AG09309 (cell line): ENCODE data around the gene CDS2.
A peak's percentile ranks its signal among the peaks of the same experiment; 100 is the strongest.

ENCODE experiments used
- DNase-seq: peaks from one replicate; pipeline ENCODE4 v3.0.0-alpha.2; 2010; ENCODE audit warnings: low read depth
- H3K4me3 ChIP-seq: 2 replicates; pipeline ENCODE4 v1.5.1; 2011; ENCODE audit warnings: mild to moderate bottlenecking, low read depth, low read length, moderate library complexity; ENCODE audit not compliant: control insufficient read depth
- TF ChIP-seq, protein P1 (sequence below): IDR thresholded peaks from 2 replicates; pipeline ENCODE4 v1.5.1; 2011; ENCODE audit warnings: mild to moderate bottlenecking, low read depth, low read length, inconsistent platforms; ENCODE audit not compliant: insufficient read depth, control insufficient read depth; ENCODE audit errors: missing control alignments

CDS2 gene

DNA sequence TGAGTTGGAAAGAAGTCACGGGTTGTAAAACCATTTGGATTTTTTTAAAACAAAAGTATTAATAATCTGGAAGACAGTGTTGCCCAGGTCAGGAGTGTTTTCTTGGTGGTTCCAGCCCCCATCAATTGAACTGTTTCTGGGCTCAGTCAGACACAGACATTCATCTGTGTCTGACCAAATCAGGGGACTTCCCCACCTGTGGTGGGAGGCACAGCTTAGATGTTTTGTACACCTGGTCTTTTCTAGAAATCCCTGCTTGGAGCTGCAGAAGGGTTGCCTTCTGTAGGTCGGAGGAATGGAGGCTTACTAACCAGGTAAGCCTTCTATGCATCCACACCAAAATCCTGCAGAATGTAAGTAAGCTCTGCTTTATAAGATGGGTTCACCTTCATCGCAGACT, 63.6 kb downstream of the CDS2 start:
- no peak for DNase-seq
- no peak overlapping the region for H3K4me3 ChIP-seq
- TF ChIP-seq, protein P1, sequence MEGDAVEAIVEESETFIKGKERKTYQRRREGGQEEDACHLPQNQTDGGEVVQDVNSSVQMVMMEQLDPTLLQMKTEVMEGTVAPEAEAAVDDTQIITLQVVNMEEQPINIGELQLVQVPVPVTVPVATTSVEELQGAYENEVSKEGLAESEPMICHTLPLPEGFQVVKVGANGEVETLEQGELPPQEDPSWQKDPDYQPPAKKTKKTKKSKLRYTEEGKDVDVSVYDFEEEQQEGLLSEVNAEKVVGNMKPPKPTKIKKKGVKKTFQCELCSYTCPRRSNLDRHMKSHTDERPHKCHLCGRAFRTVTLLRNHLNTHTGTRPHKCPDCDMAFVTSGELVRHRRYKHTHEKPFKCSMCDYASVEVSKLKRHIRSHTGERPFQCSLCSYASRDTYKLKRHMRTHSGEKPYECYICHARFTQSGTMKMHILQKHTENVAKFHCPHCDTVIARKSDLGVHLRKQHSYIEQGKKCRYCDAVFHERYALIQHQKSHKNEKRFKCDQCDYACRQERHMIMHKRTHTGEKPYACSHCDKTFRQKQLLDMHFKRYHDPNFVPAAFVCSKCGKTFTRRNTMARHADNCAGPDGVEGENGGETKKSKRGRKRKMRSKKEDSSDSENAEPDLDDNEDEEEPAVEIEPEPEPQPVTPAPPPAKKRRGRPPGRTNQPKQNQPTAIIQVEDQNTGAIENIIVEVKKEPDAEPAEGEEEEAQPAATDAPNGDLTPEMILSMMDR = no peak

DNA sequence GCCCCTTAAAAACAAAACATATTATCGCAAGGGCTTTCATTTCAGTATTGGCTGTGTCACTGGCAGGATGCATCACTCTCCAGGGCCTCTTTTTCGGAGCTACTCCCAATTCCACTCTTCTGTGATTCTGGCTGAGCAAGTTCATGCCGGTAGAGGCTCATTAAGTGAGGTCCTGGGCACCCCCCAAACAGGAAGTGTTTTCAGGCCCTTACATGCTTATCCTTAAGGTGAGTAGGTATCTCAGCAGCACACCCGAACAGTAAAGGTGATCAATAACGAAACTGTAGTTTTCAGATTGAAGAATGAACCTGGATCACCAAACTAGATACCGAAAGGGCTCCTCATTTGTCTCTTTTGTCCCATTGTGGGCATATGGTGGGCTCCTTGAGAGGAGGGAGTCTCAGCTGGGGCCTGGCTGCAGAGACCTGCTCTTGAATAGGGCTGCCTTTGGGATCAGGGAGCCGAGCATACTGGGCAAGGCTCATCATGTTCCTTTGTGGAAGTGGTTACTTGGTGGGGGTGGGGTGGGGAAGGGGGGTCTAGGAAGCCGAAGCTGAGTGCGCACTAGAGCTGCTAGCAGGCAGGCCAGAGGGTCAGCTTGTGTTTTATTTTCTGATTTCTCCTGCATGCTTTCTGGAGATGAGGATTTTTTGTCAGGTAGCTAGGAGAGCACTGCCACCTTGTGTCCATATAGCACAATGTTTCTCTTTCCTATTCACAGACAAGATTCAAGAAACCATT, 65.2 kb downstream of the CDS2 start:
- DNase-seq = peak; percentile 39
- H3K4me3 ChIP-seq = no peak overlapping the region
- TF ChIP-seq, protein P1 = peak; percentile 71

DNA sequence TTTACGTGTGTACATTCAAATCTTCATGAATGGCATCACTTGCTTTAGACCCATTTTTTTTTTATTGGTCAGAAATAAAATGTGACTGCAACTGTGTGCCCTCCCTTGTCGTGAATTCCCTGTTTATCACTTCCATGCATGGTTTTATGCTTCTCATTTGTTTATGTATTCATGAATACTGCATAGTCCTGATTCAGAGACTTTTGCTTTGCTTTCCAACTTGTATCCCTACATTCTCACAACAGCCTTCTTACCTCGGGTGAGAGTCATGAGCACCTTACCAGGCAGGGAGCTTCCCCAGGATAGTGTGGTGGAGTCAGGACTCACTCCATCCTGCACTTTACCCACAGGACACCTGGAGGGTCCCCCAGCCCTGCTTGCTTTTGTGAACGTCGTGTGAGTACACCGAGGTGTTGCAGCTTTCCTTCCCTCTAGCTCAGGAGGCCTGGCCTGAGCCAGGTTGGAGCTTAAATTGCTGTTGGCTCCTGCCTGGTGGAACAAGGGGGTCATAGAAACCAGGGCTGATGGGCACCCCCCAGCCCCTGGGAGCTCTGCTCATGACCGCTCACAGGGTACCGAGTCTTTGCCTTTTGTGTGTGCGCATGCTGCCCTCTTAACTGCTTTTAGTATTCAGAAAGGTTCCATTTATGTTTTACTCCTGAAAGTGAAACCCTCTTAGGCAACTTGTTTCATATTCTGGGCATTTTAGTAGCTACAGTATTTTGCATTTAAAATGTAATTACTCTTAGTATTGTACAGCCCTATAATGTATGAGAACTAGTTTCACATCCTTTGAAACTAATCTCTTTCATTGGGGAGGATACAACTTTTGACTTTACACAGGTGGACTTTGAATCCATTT, 66.0 kb downstream of the CDS2 start:
- TF ChIP-seq, protein P1 = no peak
- no peak for DNase-seq
- H3K4me3 ChIP-seq = no peak overlapping the region

DNA sequence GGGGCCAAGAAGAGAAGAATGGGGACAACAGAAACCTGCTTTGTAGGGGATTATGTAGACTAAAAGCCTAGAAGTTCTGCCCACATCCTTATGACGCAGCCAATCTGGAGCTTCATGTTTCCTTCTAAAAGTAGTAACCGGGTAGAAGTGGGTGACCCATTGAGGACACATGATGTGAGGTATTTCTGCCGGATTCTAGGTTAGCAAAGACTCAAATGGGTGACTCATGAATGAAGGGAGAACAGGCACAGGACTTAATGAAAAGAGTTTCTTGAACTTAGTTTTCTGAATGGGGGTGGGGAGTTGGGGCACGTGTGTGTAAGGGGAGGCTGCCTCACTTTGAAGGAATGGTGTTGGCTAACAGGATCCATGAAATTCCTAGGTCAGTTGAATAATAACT, 68.8 kb downstream of the CDS2 start:
- TF ChIP-seq, protein P1 = no peak
- no peak for DNase-seq
- H3K4me3 ChIP-seq = no peak overlapping the region

DNA sequence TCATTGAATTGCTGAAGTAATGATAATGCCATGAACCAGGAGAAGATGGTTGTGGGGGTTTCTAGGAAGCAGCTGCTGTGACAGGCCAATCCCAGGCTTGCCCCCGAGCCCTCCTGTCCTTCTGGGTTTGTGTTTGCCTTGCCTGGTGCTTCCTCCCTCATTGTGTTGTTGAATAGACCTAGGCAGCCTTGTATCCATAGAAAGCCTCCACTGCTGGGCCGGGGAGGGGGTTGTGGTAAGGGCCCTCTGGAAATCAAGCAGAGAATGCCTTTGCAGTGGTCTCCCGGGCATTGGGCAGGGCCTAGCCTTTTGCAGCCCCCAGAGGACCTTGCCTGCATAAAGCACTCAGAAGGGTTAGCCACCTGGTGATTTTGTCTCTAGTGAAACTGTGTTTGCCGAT, 69.3 kb downstream of the CDS2 start:
- H3K4me3 ChIP-seq = no peak overlapping the region
- DNase-seq = no peak
- TF ChIP-seq, protein P1 = no peak

DNA sequence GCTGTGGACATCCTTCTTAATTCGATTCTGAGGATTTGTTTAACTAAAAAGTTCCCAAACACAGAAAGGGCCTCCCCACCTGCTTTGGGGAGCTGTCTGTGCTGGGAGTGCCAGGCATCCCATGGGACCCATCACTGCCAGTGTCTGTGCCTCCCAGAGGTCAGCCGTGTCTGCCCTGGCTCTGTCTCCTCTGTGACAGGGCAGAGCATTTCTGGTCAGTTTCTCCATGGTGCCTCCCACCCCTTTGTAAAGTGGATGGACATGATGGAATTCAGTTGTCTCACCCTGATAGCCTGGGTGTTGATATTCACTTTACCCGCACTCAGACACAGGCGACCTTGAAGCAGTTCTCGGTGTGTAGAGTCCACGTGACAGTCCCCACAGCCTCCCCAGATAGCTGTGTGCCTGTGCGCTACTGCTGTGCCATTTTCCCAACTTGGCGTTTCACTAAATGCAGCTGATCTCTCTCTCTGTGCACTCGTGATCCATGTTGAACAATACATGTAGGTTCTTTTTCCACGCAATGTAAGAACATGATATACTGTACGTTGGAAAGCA, 70.5 kb downstream of the CDS2 start:
- TF ChIP-seq, protein P1 = no peak
- no peak overlapping the region for H3K4me3 ChIP-seq
- no peak for DNase-seq
